ENCODE measurements around the gene PRKCE. TPM values are rescaled to one million over a fixed set of nuclear protein-coding genes. Genes with fewer than 3 reads are reported as not detected.

PRKCE gene
- total and polyA plus RNA-seq, 2 donors, result 3.2 to 3.3 TPM

- H3K9me3 ChIP-seq (ENCODE audit: control insufficient read depth in 2 of 2, insufficient read depth in 1 of 2, low read length in 1 of 2), result peaks cover 2 to 6% of the 10 kb centered on the region in 2 donors
- no peaks in the 10 kb centered on the region for H3K36me3 ChIP-seq (ENCODE audit: control insufficient read depth in 2 of 2, insufficient read depth in 2 of 2, low read length in 1 of 2)
- H3K4me3 ChIP-seq (ENCODE audit: low read length in 2 of 2), result no peak overlapping the region
- no peak overlapping the region for H3K27ac ChIP-seq (ENCODE audit: low read depth in 1 of 2, low read length in 1 of 2)
- 52% methylated on average over 10 of the region's 10 CpGs for WGBS
- no peak for DNase-seq (ENCODE audit: low read depth in 6 of 9, low spot score in 9 of 9)
- no peaks in the 10 kb centered on the region for H3K27me3 ChIP-seq (ENCODE audit: control insufficient read depth in 2 of 2, insufficient read depth in 1 of 2, low read length in 1 of 2)
- peaks cover 2 to 18% of the 10 kb centered on the region in 2 donors for H3K4me1 ChIP-seq (ENCODE audit: control insufficient read depth in 2 of 2, insufficient read depth in 2 of 2, low read length in 2 of 2)
These were observed 175.6 kb downstream of the PRKCE start for GRCh38 chr2:45826884-45827635.

GRCh38 chr2:45830322-45830721, 178.8 kb downstream of the PRKCE start:
- Histone ChIP-seq H3K27ac (ENCODE audit: low read depth in 1 of 2, low read length in 1 of 2) (no peak overlapping the region), H3K36me3 (ENCODE audit: control insufficient read depth in 2 of 2, insufficient read depth in 2 of 2, low read length in 1 of 2) (no peaks in the 10 kb centered on the region), H3K9me3 (ENCODE audit: control insufficient read depth in 2 of 2, insufficient read depth in 1 of 2, low read length in 1 of 2) (peaks cover 2 to 9% of the 10 kb centered on the region in 2 donors), H3K27me3 (ENCODE audit: control insufficient read depth in 2 of 2, insufficient read depth in 1 of 2, low read length in 1 of 2) (no peaks in the 10 kb centered on the region), H3K4me3 (ENCODE audit: low read length in 2 of 2) (no peak overlapping the region), H3K4me1 (ENCODE audit: control insufficient read depth in 2 of 2, insufficient read depth in 2 of 2, low read length in 2 of 2) (peaks cover 0 to 3% of the 10 kb centered on the region in 2 donors)
- DNase-seq (ENCODE audit: low read depth in 6 of 9, low spot score in 9 of 9), result no peak

- WGBS, result 81% methylated on average over 3 of the region's 3 CpGs
- peaks cover 0 to 9% of the 10 kb centered on the region in 2 donors for H3K4me1 ChIP-seq (ENCODE audit: control insufficient read depth in 2 of 2, insufficient read depth in 2 of 2, low read length in 2 of 2)
- H3K27ac ChIP-seq (ENCODE audit: low read depth in 1 of 2, low read length in 1 of 2), result no peak overlapping the region
- no peak overlapping the region for H3K4me3 ChIP-seq (ENCODE audit: low read length in 2 of 2)
- H3K27me3 ChIP-seq (ENCODE audit: control insufficient read depth in 2 of 2, insufficient read depth in 1 of 2, low read length in 1 of 2), result no peaks in the 10 kb centered on the region
- DNase-seq (ENCODE audit: low read depth in 6 of 9, low spot score in 9 of 9), result no peak
- H3K9me3 ChIP-seq (ENCODE audit: control insufficient read depth in 2 of 2, insufficient read depth in 1 of 2, low read length in 1 of 2), result peaks cover 2 to 9% of the 10 kb centered on the region in 2 donors
- no peaks in the 10 kb centered on the region for H3K36me3 ChIP-seq (ENCODE audit: control insufficient read depth in 2 of 2, insufficient read depth in 2 of 2, low read length in 1 of 2)
These were observed 182.0 kb downstream of the PRKCE start for GRCh38 chr2:45833301-45833967.

- Histone ChIP-seq H3K4me1 (ENCODE audit: control insufficient read depth in 2 of 2, insufficient read depth in 2 of 2, low read length in 2 of 2) (peaks cover 0 to 9% of the 10 kb centered on the region in 2 donors), H3K9me3 (ENCODE audit: control insufficient read depth in 2 of 2, insufficient read depth in 1 of 2, low read length in 1 of 2) (peaks cover 2 to 9% of the 10 kb centered on the region in 2 donors), H3K4me3 (ENCODE audit: low read length in 2 of 2) (no peak overlapping the region), H3K27ac (ENCODE audit: low read depth in 1 of 2, low read length in 1 of 2) (no peak overlapping the region), H3K36me3 (ENCODE audit: control insufficient read depth in 2 of 2, insufficient read depth in 2 of 2, low read length in 1 of 2) (no peaks in the 10 kb centered on the region), H3K27me3 (ENCODE audit: control insufficient read depth in 2 of 2, insufficient read depth in 1 of 2, low read length in 1 of 2) (no peaks in the 10 kb centered on the region)
- no peak for DNase-seq (ENCODE audit: low read depth in 6 of 9, low spot score in 9 of 9)
- 42% methylated on average over 3 of the region's 3 CpGs for WGBS
These were observed 182.5 kb downstream of the PRKCE start for GRCh38 chr2:45833968-45834344.

- DNase-seq (ENCODE audit: low read depth in 6 of 9, low spot score in 9 of 9), result no peak
- 98% methylated on average over 6 of the region's 6 CpGs for WGBS
- H3K36me3 ChIP-seq (ENCODE audit: control insufficient read depth in 2 of 2, insufficient read depth in 2 of 2, low read length in 1 of 2), result no peaks in the 10 kb centered on the region
- no peaks in the 10 kb centered on the region for H3K27me3 ChIP-seq (ENCODE audit: control insufficient read depth in 2 of 2, insufficient read depth in 1 of 2, low read length in 1 of 2)
- H3K4me1 ChIP-seq (ENCODE audit: control insufficient read depth in 2 of 2, insufficient read depth in 2 of 2, low read length in 2 of 2), result peaks cover 0 to 13% of the 10 kb centered on the region in 2 donors
- H3K27ac ChIP-seq (ENCODE audit: low read depth in 1 of 2, low read length in 1 of 2), result no peak overlapping the region
- peaks cover 2 to 9% of the 10 kb centered on the region in 2 donors for H3K9me3 ChIP-seq (ENCODE audit: control insufficient read depth in 2 of 2, insufficient read depth in 1 of 2, low read length in 1 of 2)
- H3K4me3 ChIP-seq (ENCODE audit: low read length in 2 of 2), result no peak overlapping the region
These were observed 182.9 kb downstream of the PRKCE start for GRCh38 chr2:45834372-45834771.

- Histone ChIP-seq H3K27me3 (ENCODE audit: control insufficient read depth in 2 of 2, insufficient read depth in 1 of 2, low read length in 1 of 2) (no peaks in the 10 kb centered on the region), H3K27ac (ENCODE audit: low read depth in 1 of 2, low read length in 1 of 2) (no peak overlapping the region), H3K4me3 (ENCODE audit: low read length in 2 of 2) (no peak overlapping the region), H3K36me3 (ENCODE audit: control insufficient read depth in 2 of 2, insufficient read depth in 2 of 2, low read length in 1 of 2) (no peaks in the 10 kb centered on the region), H3K4me1 (ENCODE audit: control insufficient read depth in 2 of 2, insufficient read depth in 2 of 2, low read length in 2 of 2) (peaks cover 0 to 18% of the 10 kb centered on the region in 2 donors), H3K9me3 (ENCODE audit: control insufficient read depth in 2 of 2, insufficient read depth in 1 of 2, low read length in 1 of 2) (peaks cover 2 to 8% of the 10 kb centered on the region in 2 donors)
- DNase-seq (ENCODE audit: low read depth in 6 of 9, low spot score in 9 of 9), result no peak
- 95% methylated on average over 5 of the region's 5 CpGs for WGBS
These were observed 183.4 kb downstream of the PRKCE start for GRCh38 chr2:45834858-45835257.

- no peak for DNase-seq (ENCODE audit: low read depth in 6 of 9, low spot score in 9 of 9)
- Histone ChIP-seq H3K4me1 (ENCODE audit: control insufficient read depth in 2 of 2, insufficient read depth in 2 of 2, low read length in 2 of 2) (peaks cover 0 to 28% of the 10 kb centered on the region in 2 donors), H3K27me3 (ENCODE audit: control insufficient read depth in 2 of 2, insufficient read depth in 1 of 2, low read length in 1 of 2) (no peaks in the 10 kb centered on the region), H3K4me3 (ENCODE audit: low read length in 2 of 2) (no peak overlapping the region), H3K27ac (ENCODE audit: low read depth in 1 of 2, low read length in 1 of 2) (no peak overlapping the region), H3K36me3 (ENCODE audit: control insufficient read depth in 2 of 2, insufficient read depth in 2 of 2, low read length in 1 of 2) (no peaks in the 10 kb centered on the region), H3K9me3 (ENCODE audit: control insufficient read depth in 2 of 2, insufficient read depth in 1 of 2, low read length in 1 of 2) (peaks cover 0 to 3% of the 10 kb centered on the region in 2 donors)
- WGBS, result 92% methylated on average over 3 of the region's 3 CpGs
These were observed 184.8 kb downstream of the PRKCE start for GRCh38 chr2:45836316-45836715.

- no peak overlapping the region for H3K4me3 ChIP-seq (ENCODE audit: low read length in 2 of 2)
- no peaks in the 10 kb centered on the region for H3K27me3 ChIP-seq (ENCODE audit: control insufficient read depth in 2 of 2, insufficient read depth in 1 of 2, low read length in 1 of 2)
- peaks cover 0 to 3% of the 10 kb centered on the region in 2 donors for H3K9me3 ChIP-seq (ENCODE audit: control insufficient read depth in 2 of 2, insufficient read depth in 1 of 2, low read length in 1 of 2)
- peaks cover 0 to 32% of the 10 kb centered on the region in 2 donors for H3K4me1 ChIP-seq (ENCODE audit: control insufficient read depth in 2 of 2, insufficient read depth in 2 of 2, low read length in 2 of 2)
- H3K36me3 ChIP-seq (ENCODE audit: control insufficient read depth in 2 of 2, insufficient read depth in 2 of 2, low read length in 1 of 2), result no peaks in the 10 kb centered on the region
- H3K27ac ChIP-seq (ENCODE audit: low read depth in 1 of 2, low read length in 1 of 2), result no peak overlapping the region
- no peak for DNase-seq (ENCODE audit: low read depth in 6 of 9, low spot score in 9 of 9)
- 70% methylated on average over 3 of the region's 3 CpGs for WGBS
These were observed 185.3 kb downstream of the PRKCE start for GRCh38 chr2:45836740-45837139.

- H3K9me3 ChIP-seq (ENCODE audit: control insufficient read depth in 2 of 2, insufficient read depth in 1 of 2, low read length in 1 of 2), result no peaks in the 10 kb centered on the region
- H3K27ac ChIP-seq (ENCODE audit: low read depth in 1 of 2, low read length in 1 of 2), result no peak overlapping the region
- 82% methylated on average over 7 of the region's 7 CpGs for WGBS
- H3K4me1 ChIP-seq (ENCODE audit: control insufficient read depth in 2 of 2, insufficient read depth in 2 of 2, low read length in 2 of 2), result peaks cover under 1 to 38% of the 10 kb centered on the region in 2 donors
- H3K4me3 ChIP-seq (ENCODE audit: low read length in 2 of 2), result no peak overlapping the region
- no peaks in the 10 kb centered on the region for H3K36me3 ChIP-seq (ENCODE audit: control insufficient read depth in 2 of 2, insufficient read depth in 2 of 2, low read length in 1 of 2)
- no peak for DNase-seq (ENCODE audit: low read depth in 6 of 9, low spot score in 9 of 9)
- H3K27me3 ChIP-seq (ENCODE audit: control insufficient read depth in 2 of 2, insufficient read depth in 1 of 2, low read length in 1 of 2), result no peaks in the 10 kb centered on the region
These were observed 186.4 kb downstream of the PRKCE start for GRCh38 chr2:45837812-45838341.
